HEK293T (cell line): ENCODE data around the gene MAP3K20.

Experiments used
- FOXM1 ChIP-seq: fragments of 450-650 bp; IDR thresholded peaks from 2 replicates; pipeline ENCODE4 v1.6.1; 2017; ENCODE audit warnings: mild to moderate bottlenecking, borderline replicate concordance
- SP1 ChIP-seq: fragments of 450-650 bp; IDR thresholded peaks from 2 replicates; pipeline ENCODE4 v1.6.1; 2017

DNA sequence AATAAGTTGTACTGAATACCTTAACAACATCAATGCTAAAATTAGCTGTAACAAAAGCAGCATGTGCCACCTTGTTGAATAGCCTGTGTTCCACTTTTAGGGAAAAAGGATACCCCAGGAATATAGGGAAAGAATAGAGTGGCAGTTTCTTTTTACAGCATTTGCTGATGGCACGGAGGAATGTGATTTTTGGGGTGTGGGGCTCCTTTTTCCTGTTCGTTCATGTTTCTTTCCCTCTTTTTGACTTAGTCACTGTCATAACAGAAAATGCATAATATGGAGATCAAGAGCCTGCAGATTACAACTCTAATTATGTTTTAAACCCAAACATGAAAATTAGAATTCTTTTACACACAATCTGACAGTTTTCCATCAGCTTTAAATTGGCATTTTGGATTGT, 60.4 kb downstream of the MAP3K20 start:
- TF ChIP-seq FOXM1 (no peak), SP1 (no peak)
